H1 (cell line): ENCODE measurements around the gene PLCB1. TPM values are rescaled to one million over a fixed set of nuclear protein-coding genes. Genes with fewer than 3 reads are reported as not detected.

Source experiments
- CTCF ChIA-PET: fragments of 300-600 bp; sonication (Branson Sonifier 250); formaldehyde crosslinking; loops from one replicate; lab custom pipeline; 2021; ENCODE audit not compliant: partially characterized antibody; lab: Charles Lee
- POLR2A ChIA-PET: fragments of 300-600 bp; sonication (Branson Sonifier 250); formaldehyde crosslinking; loops from one replicate; lab custom pipeline; 2021; ENCODE audit warnings: inconsistent platforms; ENCODE audit not compliant: partially characterized antibody; lab: Charles Lee
- DNase-seq, 2 experiments: peaks; one replicate each; pipeline versions ENCODE4 v3.0.0 to v3.0.0-alpha.2; 2010 to 2022; ENCODE audit warnings: low spot score in 2 of 2, low read depth in 1 of 2, mixed read lengths in 1 of 2
- FAIRE-seq: peaks from 2 replicates; lab custom pipeline; 2011; peaks lifted over from hg19 to GRCh38; lab: Jason Lieb, UNC
- H2AFZ ChIP-seq: 2 replicates; pipeline ENCODE4 v1.8.1; 2012; ENCODE audit warnings: low read length, inconsistent platforms
- H2AK5ac ChIP-seq: 2 replicates; pipeline ENCODE4 v1.6.1; 2013; ENCODE audit warnings: low read depth, low read length
- H2BK120ac ChIP-seq: replicated peaks from 2 replicates; pipeline ENCODE3; 2013; ENCODE audit warnings: low read depth, low read length, inconsistent platforms
- H2BK12ac ChIP-seq: 2 replicates; pipeline ENCODE4 v1.6.1; 2013; ENCODE audit warnings: low read depth, low read length
- H2BK15ac ChIP-seq: 2 replicates; pipeline ENCODE4 v1.6.1; 2013; ENCODE audit warnings: low read length
- H2BK20ac ChIP-seq: 2 replicates; pipeline ENCODE4 v1.6.1; 2013; ENCODE audit warnings: low read length
- H2BK5ac ChIP-seq: 2 replicates; pipeline ENCODE4 v1.6.1; 2013; ENCODE audit warnings: low read depth, low read length
- H3K14ac ChIP-seq: 2 replicates; pipeline ENCODE4 v1.6.1; 2013; ENCODE audit warnings: inconsistent platforms; ENCODE audit not compliant: insufficient read length
- H3K18ac ChIP-seq: 2 replicates; pipeline ENCODE4 v1.6.1; 2013; ENCODE audit warnings: low read length; ENCODE audit errors: extremely low read depth
- H3K23ac ChIP-seq: 2 replicates; pipeline ENCODE4 v1.6.1; 2013; ENCODE audit warnings: inconsistent platforms; ENCODE audit not compliant: insufficient read length
- H3K23me2 ChIP-seq: 2 replicates; pipeline ENCODE4 v1.6.1; 2013; ENCODE audit warnings: low read depth, low read length
- H3K27ac ChIP-seq: 2 replicates; pipeline ENCODE4 v1.6.1; 2011; ENCODE audit warnings: low read depth, low read length, inconsistent platforms
- H3K27me3 ChIP-seq, 4 experiments: replicated peaks in 1 of 4; 1 replicate in 1 of 4; 2 replicates in 3 of 4; pipeline versions ENCODE4 v1.6.1 to v1.8.1; 2011 to 2013; ENCODE audit warnings: low read length in 3 of 4, mild to moderate bottlenecking in 3 of 4, inconsistent platforms in 2 of 4, mixed read lengths in 2 of 4, moderate library complexity in 1 of 4; ENCODE audit not compliant: control insufficient read depth in 3 of 4, insufficient read depth in 3 of 4; ENCODE audit errors: extremely low read depth in 1 of 4
- H3K36me3 ChIP-seq, 4 experiments: 2 replicates each; pipeline versions ENCODE4 v1.6.1 to v1.8.1; 2011 to 2013; ENCODE audit warnings: mild to moderate bottlenecking in 4 of 4, low read length in 3 of 4, moderate library complexity in 2 of 4, control low read depth in 1 of 4, inconsistent platforms in 1 of 4; ENCODE audit not compliant: insufficient read depth in 4 of 4, control insufficient read depth in 2 of 4
- H3K4ac ChIP-seq: replicated peaks from 2 replicates; pipeline ENCODE3; 2013; ENCODE audit warnings: low read length, low read depth, mixed read lengths, inconsistent platforms; ENCODE audit not compliant: insufficient read length
- H3K4me1 ChIP-seq, 4 experiments: replicated peaks in 1 of 4; 1 replicate in 1 of 4; 2 replicates in 3 of 4; pipeline versions ENCODE4 v1.6.1 to v1.8.1; 2011 to 2013; ENCODE audit warnings: low read length in 3 of 4, inconsistent platforms in 2 of 4, mixed read lengths in 1 of 4; ENCODE audit not compliant: insufficient read depth in 4 of 4, control insufficient read depth in 3 of 4
- H3K4me2 ChIP-seq, 2 experiments: 2 replicates each; pipeline versions ENCODE4 v1.6.1 to v1.8.1; 2011 to 2013; ENCODE audit warnings: low read depth in 2 of 2, low read length in 2 of 2, control low read depth in 1 of 2, inconsistent platforms in 1 of 2, mild to moderate bottlenecking in 1 of 2; ENCODE audit not compliant: insufficient read depth in 1 of 2
- H3K4me3 ChIP-seq, 4 experiments: fragments of 200-600, 300-600 bp in 1 of 4; sonication (generic), shearing (Covaris generic), sonication (Bioruptor Twin) in 1 of 4; 2 replicates each; pipeline versions ENCODE4 v1.5.1 to v1.8.1; 2011 to 2016; ENCODE audit warnings: low read length in 4 of 4, low read depth in 3 of 4, control low read depth in 2 of 4, inconsistent platforms in 2 of 4, mild to moderate bottlenecking in 2 of 4, mixed read lengths in 1 of 4, moderate library complexity in 1 of 4; ENCODE audit not compliant: insufficient read depth in 2 of 4; ENCODE audit errors: extremely low read depth in 1 of 4
- H3K56ac ChIP-seq: replicated peaks from 2 replicates; pipeline ENCODE3; 2013; ENCODE audit warnings: low read depth, mild to moderate bottlenecking, mixed read lengths, low read length, inconsistent platforms; ENCODE audit not compliant: insufficient read length
- H3K79me1 ChIP-seq: 2 replicates; pipeline ENCODE4 v1.6.1; 2013; ENCODE audit warnings: low read depth, low read length, control low read depth
- H3K79me2 ChIP-seq, 2 experiments: 2 replicates each; pipeline versions ENCODE4 v1.6.1 to v1.8.1; 2012 to 2013; ENCODE audit warnings: low read length in 2 of 2, mild to moderate bottlenecking in 2 of 2, inconsistent platforms in 1 of 2; ENCODE audit not compliant: insufficient read depth in 2 of 2, control insufficient read depth in 1 of 2
- H3K9ac ChIP-seq, 4 experiments: replicated peaks in 1 of 4; 1 replicate in 1 of 4; 2 replicates in 3 of 4; pipeline versions ENCODE4 v1.6.1 to v1.8.1; 2011 to 2013; ENCODE audit warnings: low read depth in 3 of 4, low read length in 3 of 4, control low read depth in 2 of 4, mild to moderate bottlenecking in 2 of 4, moderate library complexity in 2 of 4, inconsistent platforms in 1 of 4; ENCODE audit errors: extremely low read depth in 1 of 4
- H3K9me3 ChIP-seq, 2 experiments: 2 replicates each; pipeline versions ENCODE4 v1.6.1 to v1.8.1; 2012 to 2013; ENCODE audit warnings: mild to moderate bottlenecking in 2 of 2, moderate library complexity in 2 of 2, control low read depth in 1 of 2, inconsistent platforms in 1 of 2, low read depth in 1 of 2, low read length in 1 of 2, mixed read lengths in 1 of 2; ENCODE audit not compliant: insufficient read depth in 2 of 2
- H4K20me1 ChIP-seq, 2 experiments: replicated peaks in 1 of 2; 2 replicates each; pipeline versions ENCODE3 to v1.8.1; 2011 to 2013; ENCODE audit warnings: inconsistent platforms in 2 of 2, low read length in 2 of 2, mild to moderate bottlenecking in 1 of 2; ENCODE audit not compliant: insufficient read depth in 2 of 2, control insufficient read depth in 1 of 2
- H4K5ac ChIP-seq: 2 replicates; pipeline ENCODE4 v1.6.1; 2013; ENCODE audit warnings: low read length, low read depth, mixed read lengths, inconsistent platforms; ENCODE audit not compliant: insufficient read length
- H4K8ac ChIP-seq: 2 replicates; pipeline ENCODE4 v1.8.0; 2013; ENCODE audit warnings: mild to moderate bottlenecking, moderate library complexity, low read length, inconsistent platforms; ENCODE audit not compliant: insufficient read depth; ENCODE audit errors: extremely low read depth
- H4K91ac ChIP-seq: replicated peaks from 2 replicates; pipeline ENCODE3; 2013; ENCODE audit warnings: low read length, mixed read lengths, inconsistent platforms; ENCODE audit not compliant: insufficient read length
- ASH2L ChIP-seq: fragments of 200-600, 300-600 bp; sonication (generic); IDR thresholded peaks from one replicate; pipeline ENCODE4 v1.7.1; 2017; ENCODE audit warnings: low read length
- NANOG ChIP-seq: IDR thresholded peaks from 2 replicates; pipeline ENCODE4 v1.6.1; 2011; ENCODE audit warnings: low read length, low read depth, mild to moderate bottlenecking, inconsistent platforms; ENCODE audit not compliant: insufficient read depth, poor library complexity, severe bottlenecking
- PHF8 ChIP-seq: fragments of 200-600 bp; sonication (generic); conservative IDR thresholded peaks from 2 replicates; pipeline ENCODE4 v1.7.1; 2012; ENCODE audit warnings: low read depth, mild to moderate bottlenecking, inconsistent platforms, low read length, moderate library complexity
- POLR2A ChIP-seq, 2 experiments: IDR thresholded peaks; 1 replicate in 1 of 2; 2 replicates in 1 of 2; pipeline ENCODE4 v1.6.1; 2011; ENCODE audit warnings: low read depth in 2 of 2, low read length in 2 of 2, mild to moderate bottlenecking in 2 of 2; ENCODE audit errors: control extremely low read depth in 1 of 2
- WGBS, 2 experiments: shearing (Covaris generic) in 1 of 2; methylation state at CpG; one replicate each; pipeline versions ENCODE4 v1.1.6 to v1.1.7; 2013 to 2015; ENCODE audit warnings: low lambda C conversion rate in 2 of 2, mixed read lengths in 2 of 2, inconsistent platforms in 1 of 2, low coverage in 1 of 2, missing lambda C conversion rate in 1 of 2; ENCODE audit not compliant: insufficient replicate concordance in 2 of 2, insufficient coverage in 1 of 2, insufficient read length in 1 of 2; ENCODE audit errors: extremely low coverage in 1 of 2, missing lambda C conversion rate in 1 of 2; 5-methylcytosine and 5-hydroxymethylcytosine counted together
- polyA plus RNA-seq, 7 experiments: library from polyadenylated mRNA; depleted of rRNA in 3 of 7; stranded (reverse) in 5 of 7; unstranded in 2 of 7; fragments of >200 nt in 5 of 7; fragments of 200-250 nt in 2 of 7; gene quantifications; 1 replicate in 5 of 7; 2 replicates in 1 of 7; 4 replicates in 1 of 7; pipeline versions ENCODE4 v1.2.1 to v1.2.3, GENCODE V29; 2011 to 2013; ENCODE audit warnings: missing spikeins in 2 of 7, mixed read lengths in 2 of 7
- total RNA-seq: library from RNA; stranded (reverse); fragmentation: NEBNext Ultra II Directional; extraction: Animal tissue kit (Norgen Biotek cat#: 25700); gene quantifications from 2 replicates; pipeline ENCODE4 v1.2.1, GENCODE V29; 2021

PLCB1 gene
- total and polyA plus RNA-seq, 2 of the 8 experiments (the other 6 are each of a cell fraction or from before 2014, with no cell fraction given), result 2.6 to 9.1 TPM

DNA sequence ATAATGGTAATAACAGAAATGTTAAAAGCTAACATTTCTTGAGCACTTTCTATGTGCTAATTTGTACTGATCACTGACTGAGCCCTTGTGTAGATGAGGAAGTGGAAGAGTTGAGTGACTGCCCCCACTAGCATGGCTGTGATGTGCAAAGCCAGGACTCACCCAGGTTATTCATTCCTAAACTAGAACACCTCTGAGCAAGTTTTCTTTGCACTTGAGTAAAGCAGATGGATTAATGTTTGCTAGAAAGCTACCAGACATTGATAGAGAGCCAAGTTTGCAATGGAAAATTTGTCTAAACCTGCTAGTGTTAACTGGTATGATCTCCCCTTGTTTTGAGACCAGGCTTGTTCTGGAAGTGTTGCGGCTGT is 469.5 kb downstream of the PLCB1 start:
- Histone ChIP-seq H2BK12ac (no peak overlapping the region), H3K79me1 (no peaks in the 10 kb centered on the region), H3K23ac (no peak overlapping the region), H3K27me3 (no peaks in the 10 kb centered on the region), H2BK15ac (peak overlapping the region; percentile 61; the same call in 1 of the 2 replicates), H2AK5ac (no peak overlapping the region; the same call in 1 of the 2 replicates), H2BK120ac (no peak overlapping the region), H3K27ac (no peak overlapping the region), H3K4me2 (peak overlapping the region in 1 of 2 experiments; percentile 63; a peak in 2 of 4 replicates), H3K4me3 (peak overlapping the region in 1 of 4 experiments; percentile 47; a peak in 1 of 8 replicates), H3K18ac (no peak overlapping the region), H3K14ac (no peak overlapping the region), H3K56ac (no peak overlapping the region), H2BK5ac (no peak overlapping the region), H4K20me1 (no peaks in the 10 kb centered on the region), H2BK20ac (no peak overlapping the region), H4K5ac (no peak overlapping the region), H4K8ac (no peak overlapping the region), H3K4ac (no peak overlapping the region), H4K91ac (no peak overlapping the region), H2AFZ (no peak overlapping the region), H3K4me1 (peaks cover 0 to 5% (median 0%) of the 10 kb centered on the region in 4 experiments; a peak in 1 of 7 replicates), H3K79me2 (no peaks in the 10 kb centered on the region), H3K36me3 (no peaks in the 10 kb centered on the region), H3K9me3 (no peaks in the 10 kb centered on the region), H3K9ac (no peak overlapping the region), H3K23me2 (no peaks in the 10 kb centered on the region)
- FAIRE-seq, result no peak
- POLR2A ChIA-PET, result no interaction called here
- CTCF ChIA-PET, result interaction anchor here (0.6 to 1.3 kb wide), 2 partner anchors 22 to 66 kb away, joined by 3 to 5 read pairs; no protein-coding TSS in a partner anchor
- DNase-seq, result no peak
- WGBS, 2 experiments, result 85% methylated on average over 1 of the region's 1 CpG; no CpG with 5 or more reads in 1 of the 2 experiments
- TF ChIP-seq POLR2A (IDR thresholded peaks at IDR 0.05; ENCODE audit: control extremely low read depth in 1 of 2, low read depth in 2 of 2, low read length in 2 of 2), result no peak
- TF ChIP-seq NANOG, result no peak
- no peak for TF ChIP-seq ASH2L
- no peak for TF ChIP-seq PHF8
